HG02884 (cell line): ENCODE results near the gene SSX2B.
"Not testable (repeated sequence)": the region's sequence is repeated elsewhere in the genome, so short reads cannot be mapped to it uniquely, and the experiment has no call there.

Experiments
- ATAC-seq: cut with Tn5 transposase; IDR thresholded peaks from one replicate; pipeline ENCODE4 v1.9.1; 2021; ENCODE audit warnings: mild to moderate bottlenecking, moderate library complexity; ENCODE audit not compliant: unreplicated experiment

The SSX2B gene

GRCh38 chrX:52750952-52751351, at the start of gene SSX2B:
Gene SSX2B (plus strand): TSS chrX:52751252. CDS start chrX:52752681, 1,429 bp downstream.
- not testable (repeated sequence) for ATAC-seq

DNA sequence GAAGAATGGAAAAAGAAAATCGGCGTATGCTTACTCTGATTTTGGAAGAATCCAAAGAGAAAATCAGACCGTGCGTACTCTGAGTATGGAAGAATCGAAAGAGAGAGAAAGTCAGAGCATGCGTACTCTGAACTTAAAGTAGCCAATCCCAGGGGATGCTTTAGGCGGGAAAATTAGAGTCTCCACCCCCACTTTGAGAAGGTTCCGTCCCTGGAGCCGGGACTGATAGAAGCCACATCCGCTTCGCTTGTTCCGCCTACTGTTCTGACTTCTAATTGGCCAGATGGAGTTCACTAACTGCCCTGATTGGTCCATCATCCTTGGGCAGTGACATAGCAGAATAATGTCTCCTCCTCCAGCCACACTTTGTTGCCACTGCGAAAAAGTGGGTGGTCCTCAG, 44.0 kb upstream of the SSX2B start, which contains the start of gene SSX2:
TSS of gene SSX2 (minus strand) at position 101 of the 400 bp plus-strand sequence. CDS start 1,429 bp downstream, outside the sequence.
- not testable (repeated sequence) for ATAC-seq

DNA sequence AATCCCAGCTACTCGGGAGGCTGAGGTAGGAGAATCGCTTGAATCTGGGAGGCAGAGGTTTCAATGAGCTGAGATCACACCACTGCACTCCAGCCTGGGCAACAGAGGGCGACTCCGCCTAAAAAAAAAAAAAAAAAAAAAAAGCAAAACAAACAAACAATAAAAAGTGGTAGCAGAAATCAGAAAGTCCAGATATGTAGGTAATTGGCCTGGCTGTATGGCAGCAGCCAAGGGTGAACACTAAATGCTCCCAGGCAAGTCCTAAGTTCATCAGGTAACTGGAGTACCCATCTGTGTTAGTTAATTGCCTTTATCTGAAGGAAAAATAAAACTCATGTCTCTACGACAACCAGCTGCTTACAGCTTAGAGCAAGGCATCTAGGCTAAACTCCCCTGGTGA, 14.9 kb downstream of the SSX2B start:
- not testable (repeated sequence) for ATAC-seq

GRCh38 chrX:52773504-52773903, 22.5 kb downstream of the SSX2B start:
- ATAC-seq = not testable (repeated sequence)

- not testable (repeated sequence) for ATAC-seq
These were observed 46.3 kb downstream of the SSX2B start, which contains the start of gene SPANXN5 for GRCh38 chrX:52797327-52797726. Gene SPANXN5 (minus strand): TSS chrX:52797427. CDS start chrX:52797348, 79 bp downstream.

DNA sequence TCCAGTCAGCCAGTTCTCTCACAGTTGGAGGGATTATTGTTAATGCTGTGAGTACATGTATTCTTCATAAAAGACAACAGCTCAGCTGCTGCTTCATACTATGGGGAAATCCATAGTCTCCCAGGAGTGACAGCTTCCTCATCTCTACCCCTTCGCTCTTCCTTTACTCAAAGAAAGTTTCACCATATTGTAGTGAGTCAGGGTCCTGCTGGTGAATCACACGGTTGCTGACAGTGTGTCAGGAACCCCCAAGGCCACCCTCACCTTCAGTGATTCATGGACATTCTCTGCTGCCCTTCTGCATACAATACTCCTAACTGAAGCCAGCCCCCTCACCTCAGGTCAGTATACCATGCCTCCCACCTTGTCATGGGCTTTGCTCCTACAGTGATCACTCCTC, 53.8 kb downstream of the SSX2B start:
- not testable (repeated sequence) for ATAC-seq
